Measurements from ENCODE around the gene RASA1.
"Not testable (repeated sequence)": the region's sequence is repeated elsewhere in the genome, so short reads cannot be mapped to it uniquely, and the experiment has no call there.

- TF ChIP-seq CTCF (conservative IDR thresholded peaks at IDR 0.05; ENCODE audit: low read depth, low read length); EZH2 (IDR thresholded peaks at IDR 0.05; ENCODE audit: low read length, unreplicated experiment); EZH2phosphoT487 (IDR thresholded peaks at IDR 0.05; ENCODE audit: borderline replicate concordance, low read length): not testable (repeated sequence)
Observed at GRCh38 chr5:87287266-87287665, 19.6 kb downstream of the RASA1 start.

Data from PC-3 (cell line).